ENCODE measurements around the gene BCLAF1.

DNA sequence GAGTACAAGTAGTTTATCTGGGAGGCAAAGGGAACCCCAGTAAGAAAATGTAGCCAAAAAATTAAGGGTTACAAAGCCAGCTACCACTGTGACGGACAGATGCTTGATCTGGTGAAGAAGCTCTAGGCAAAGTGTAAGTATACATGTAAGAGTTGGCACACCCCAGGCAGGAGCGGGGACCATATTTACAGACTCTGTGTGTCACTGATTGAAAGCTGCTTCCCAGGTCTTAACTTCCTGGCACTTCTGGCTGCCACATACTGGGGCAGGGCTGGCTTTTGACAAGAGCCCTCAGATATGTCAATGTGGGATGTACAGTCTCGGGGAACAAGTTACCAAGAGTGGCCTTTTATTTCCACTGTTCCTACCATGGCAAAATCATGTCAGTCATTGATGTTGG lies 48.0 kb upstream of the BCLAF1 start:
- TF ChIP-seq, protein P1, sequence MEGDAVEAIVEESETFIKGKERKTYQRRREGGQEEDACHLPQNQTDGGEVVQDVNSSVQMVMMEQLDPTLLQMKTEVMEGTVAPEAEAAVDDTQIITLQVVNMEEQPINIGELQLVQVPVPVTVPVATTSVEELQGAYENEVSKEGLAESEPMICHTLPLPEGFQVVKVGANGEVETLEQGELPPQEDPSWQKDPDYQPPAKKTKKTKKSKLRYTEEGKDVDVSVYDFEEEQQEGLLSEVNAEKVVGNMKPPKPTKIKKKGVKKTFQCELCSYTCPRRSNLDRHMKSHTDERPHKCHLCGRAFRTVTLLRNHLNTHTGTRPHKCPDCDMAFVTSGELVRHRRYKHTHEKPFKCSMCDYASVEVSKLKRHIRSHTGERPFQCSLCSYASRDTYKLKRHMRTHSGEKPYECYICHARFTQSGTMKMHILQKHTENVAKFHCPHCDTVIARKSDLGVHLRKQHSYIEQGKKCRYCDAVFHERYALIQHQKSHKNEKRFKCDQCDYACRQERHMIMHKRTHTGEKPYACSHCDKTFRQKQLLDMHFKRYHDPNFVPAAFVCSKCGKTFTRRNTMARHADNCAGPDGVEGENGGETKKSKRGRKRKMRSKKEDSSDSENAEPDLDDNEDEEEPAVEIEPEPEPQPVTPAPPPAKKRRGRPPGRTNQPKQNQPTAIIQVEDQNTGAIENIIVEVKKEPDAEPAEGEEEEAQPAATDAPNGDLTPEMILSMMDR (IDR thresholded peaks at IDR 0.05), result no peak
- TF ChIP-seq POLR2A (IDR thresholded peaks at IDR 0.05) (no peak), POLR2AphosphoS5 (IDR thresholded peaks at IDR 0.05) (no peak)

All from upper lobe of left lung (tissue), 4 donors.